Measurements from ENCODE around the gene CFL2.

Gene CFL2

DNA sequence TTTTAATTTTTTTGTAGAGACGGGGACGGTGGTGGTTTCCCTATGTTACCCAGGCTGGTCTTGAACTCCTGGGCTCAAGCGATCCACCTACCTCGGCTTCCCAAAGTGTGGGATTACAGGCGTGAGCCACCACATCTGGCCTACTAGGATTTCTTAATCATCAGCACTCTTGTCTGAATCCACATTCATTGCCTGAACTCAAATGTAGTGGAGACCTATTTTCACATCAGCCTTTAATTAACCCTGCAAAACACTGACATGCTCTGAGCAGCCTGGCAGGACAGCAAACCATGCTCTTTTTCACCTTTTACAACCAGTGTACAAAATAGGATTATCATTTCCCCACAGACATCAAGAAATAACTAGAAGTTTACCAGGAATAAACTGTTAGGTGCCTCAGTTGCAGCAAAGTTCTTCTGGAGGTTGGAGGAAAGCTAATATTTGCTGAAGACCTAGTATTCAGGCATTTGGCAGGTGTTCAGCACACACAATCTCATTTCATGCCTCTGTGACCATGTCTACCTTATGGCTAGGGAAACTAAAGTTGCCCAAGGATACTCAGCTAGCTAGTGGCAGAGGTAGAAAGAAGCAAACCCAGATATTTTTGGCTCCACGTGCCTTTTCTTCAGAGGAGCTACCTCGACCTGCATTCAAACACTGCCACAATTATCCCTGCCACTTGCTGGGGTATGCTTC is 37.7 kb downstream of the CFL2 start:
- no peak for DNase-seq (ENCODE audit: low read depth)

DNA sequence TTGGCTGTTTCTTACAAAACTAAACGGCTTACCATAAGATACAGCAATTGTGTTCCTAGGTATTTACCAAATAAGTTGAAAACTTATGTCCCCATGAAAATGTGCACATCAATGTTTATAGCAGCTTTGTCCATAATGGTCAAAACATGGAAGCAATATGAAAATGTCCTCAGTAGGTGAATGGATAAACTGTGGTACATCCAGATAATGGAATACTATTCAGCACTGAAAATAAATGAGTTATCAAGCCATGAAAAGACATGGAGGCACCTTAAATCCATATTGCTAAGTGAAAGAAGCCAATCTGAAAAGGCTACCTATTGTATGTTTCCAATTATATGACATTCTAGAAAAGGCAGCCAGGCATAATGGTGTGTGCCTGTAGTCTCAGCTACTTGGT is 40.7 kb downstream of the CFL2 start:
- DNase-seq (ENCODE audit: low read depth): no peak

DNA sequence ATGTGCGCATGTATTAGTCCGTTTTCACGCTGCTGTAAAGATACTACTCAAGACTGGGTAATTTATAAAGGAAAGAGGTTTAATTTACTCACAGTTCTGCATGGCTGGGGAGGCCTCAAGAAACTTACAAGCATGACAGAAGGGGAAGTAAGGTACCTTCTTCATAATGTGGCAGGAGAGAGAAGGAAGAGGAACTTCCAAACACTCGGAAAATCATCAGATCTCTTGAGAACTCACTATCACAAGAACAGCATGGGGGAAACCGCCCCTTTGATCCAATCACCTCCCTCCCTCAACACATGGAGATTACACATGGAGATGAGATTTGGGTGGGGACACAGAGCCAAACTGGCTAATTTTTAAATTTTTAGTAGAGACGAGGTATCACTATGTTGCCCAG is 42.7 kb downstream of the CFL2 start:
- DNase-seq (ENCODE audit: low read depth): no peak

DNA sequence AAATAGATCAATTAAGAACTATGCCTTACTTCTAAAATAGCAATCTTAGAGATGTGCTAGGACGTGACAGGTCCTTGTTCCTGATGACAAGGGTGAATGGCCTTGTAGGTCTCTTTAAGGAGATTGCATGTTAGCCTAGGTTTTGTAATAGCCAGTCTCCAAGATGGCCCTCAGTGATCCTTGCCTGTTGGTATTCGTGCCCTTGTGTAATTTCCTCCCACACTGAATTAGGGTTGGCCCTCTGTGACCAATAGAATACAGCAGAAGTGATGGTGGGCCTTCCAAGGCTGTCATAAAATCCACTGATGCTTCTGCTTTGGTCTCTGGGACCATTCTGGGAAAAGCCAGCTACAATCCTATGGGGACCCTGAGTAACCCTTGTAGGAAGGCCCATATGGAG is 46.3 kb downstream of the CFL2 start:
- no peak for DNase-seq (ENCODE audit: low read depth)

DNA sequence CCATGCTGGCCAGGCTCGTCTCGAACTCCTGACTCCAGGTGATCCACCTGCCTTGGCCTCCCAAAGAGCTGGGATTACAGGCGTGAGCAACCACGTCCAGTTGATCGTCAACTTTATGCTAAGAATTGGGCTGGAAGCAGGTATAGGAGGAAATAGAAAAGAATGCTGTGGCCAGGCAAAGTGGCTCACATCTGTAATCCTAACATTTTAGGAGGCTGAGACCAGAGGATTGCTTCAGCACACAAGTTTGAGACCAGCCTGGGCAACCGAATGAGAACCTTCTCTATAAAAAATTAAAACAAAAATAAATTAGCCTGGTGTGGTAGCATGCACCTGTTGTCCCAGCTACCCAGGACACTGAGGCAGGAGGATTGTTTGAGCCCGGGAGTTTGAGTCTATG is 47.4 kb downstream of the CFL2 start:
- DNase-seq (ENCODE audit: low read depth): no peak

DNA sequence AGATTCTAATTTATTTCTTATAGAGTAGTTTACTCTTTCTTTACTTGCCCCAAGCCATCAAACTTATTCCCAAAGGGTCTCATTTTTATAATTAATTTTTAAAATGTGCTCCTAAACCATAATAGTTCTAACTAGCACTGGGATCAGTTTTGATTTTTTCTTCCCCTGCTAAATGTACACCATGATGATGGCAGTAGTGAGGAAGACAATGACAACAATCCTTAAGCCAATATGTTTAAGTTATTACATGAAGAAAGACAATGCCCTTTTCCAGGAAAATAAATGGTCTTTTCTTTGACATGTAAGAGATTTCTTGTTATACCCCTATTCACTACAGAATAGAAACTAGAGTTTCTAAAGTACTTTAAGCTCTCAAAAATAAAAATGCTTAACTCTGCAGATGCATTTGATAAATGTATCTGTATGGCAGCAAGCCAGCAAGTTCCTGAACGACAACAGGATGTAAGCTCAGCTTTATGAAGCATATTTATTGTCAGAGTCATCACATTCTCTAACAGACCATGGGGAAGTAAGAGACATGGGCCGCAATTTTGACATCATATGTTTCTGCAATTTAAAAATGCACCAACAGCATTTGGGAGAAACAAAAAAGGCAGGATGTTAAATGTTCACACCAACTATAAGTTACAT is 48.5 kb downstream of the CFL2 start:
- DNase-seq (ENCODE audit: low read depth): peak; percentile 98

DNA sequence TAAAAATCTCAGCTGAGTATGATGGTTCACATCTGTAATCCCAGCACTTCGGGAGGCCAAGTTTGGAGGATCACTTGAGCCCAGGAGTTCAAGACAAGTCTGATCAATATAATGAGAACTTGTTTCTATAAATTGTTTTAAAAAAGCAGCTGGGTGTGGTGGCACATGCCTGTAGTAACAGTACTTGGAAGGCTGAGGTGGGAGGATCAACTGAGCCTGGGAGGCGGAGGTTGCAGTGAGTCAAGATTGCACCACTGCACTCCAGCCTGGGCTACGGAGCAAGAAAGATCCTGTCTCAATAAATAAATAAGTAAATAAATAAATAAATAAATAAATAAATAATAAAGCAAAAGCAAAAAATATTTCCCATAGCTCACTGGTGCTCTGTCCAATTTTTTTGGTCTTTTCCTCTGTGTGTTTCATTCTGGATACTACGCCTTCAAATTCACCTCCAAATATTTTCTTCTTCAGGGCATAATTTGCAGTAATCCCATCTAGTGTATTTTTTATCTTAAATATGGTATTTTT is 51.8 kb downstream of the CFL2 start:
- no peak for DNase-seq (ENCODE audit: low read depth)

DNA sequence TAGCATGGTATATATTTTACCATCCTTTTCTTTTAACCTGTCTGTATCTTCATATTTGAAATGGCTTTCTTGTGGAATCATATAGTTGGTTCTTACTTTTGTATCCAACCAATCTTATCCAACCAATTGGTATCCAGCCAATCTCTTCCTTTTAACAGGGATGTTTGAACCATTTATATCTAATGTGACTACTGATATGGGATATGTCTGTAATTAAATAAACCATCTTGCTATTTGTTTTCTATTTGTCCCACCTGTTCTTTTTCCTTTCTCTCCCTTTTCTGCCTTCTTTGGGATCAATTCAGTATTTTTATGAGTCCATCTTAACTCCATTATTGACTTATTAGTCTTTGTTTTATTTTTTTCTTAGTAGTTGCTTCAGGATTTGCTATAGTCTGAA is 53.6 kb downstream of the CFL2 start:
- DNase-seq (ENCODE audit: low read depth): no peak

Measured in ELR (cell line).